SU-DHL-6 (cell line): ENCODE measurements around the gene SFMBT2.

Source experiments
- H2AFZ ChIP-seq: fragments of 200-600 bp; sonication (generic); 2 replicates; pipeline ENCODE4 v1.6.1; 2014; ENCODE audit warnings: low read depth, mild to moderate bottlenecking, moderate library complexity, mixed read lengths, antibody characterized with exemption, low read length; ENCODE audit not compliant: severe bottlenecking
- H3F3A ChIP-seq: fragments of 200-600 bp; shearing (Covaris generic); 2 replicates; pipeline ENCODE4 v1.6.0; 2016; ENCODE audit warnings: antibody characterized with exemption, mild to moderate bottlenecking; ENCODE audit not compliant: insufficient read depth
- H3K27ac ChIP-seq: fragments of 200-600 bp; sonication (generic); 2 replicates; pipeline ENCODE4 v1.5.1; 2016; ENCODE audit warnings: low read depth, mild to moderate bottlenecking, low read length, moderate library complexity, mixed read lengths
- H3K27me3 ChIP-seq: fragments of 200-600 bp; sonication (generic), shearing (Covaris generic); 2 replicates; pipeline ENCODE4 v1.6.0; 2014; ENCODE audit warnings: mild to moderate bottlenecking, low read length
- H3K36me3 ChIP-seq: fragments of 200-600 bp; sonication (generic); 2 replicates; pipeline ENCODE4 v1.6.1; 2014; ENCODE audit warnings: mild to moderate bottlenecking, low read length, mixed read lengths
- H3K4me2 ChIP-seq: fragments of 300-600, 200-600 bp; shearing (Covaris generic), sonication (generic); 2 replicates; pipeline ENCODE4 v1.6.0; 2014; ENCODE audit warnings: low read length, low read depth, mild to moderate bottlenecking; ENCODE audit not compliant: poor library complexity, severe bottlenecking
- H3K4me3 ChIP-seq: fragments of 200-600 bp; sonication (generic); 2 replicates; pipeline ENCODE4 v1.5.1; 2014; ENCODE audit warnings: antibody characterized with exemption, low read length, mild to moderate bottlenecking, mixed read lengths; ENCODE audit not compliant: insufficient read depth, poor library complexity, severe bottlenecking
- H3K79me2 ChIP-seq: fragments of 200-600 bp; sonication (generic); 2 replicates; pipeline ENCODE4 v1.6.1; 2014; ENCODE audit warnings: mild to moderate bottlenecking, low read length, moderate library complexity; ENCODE audit not compliant: insufficient read depth
- H3K9ac ChIP-seq: fragments of 200-600 bp; sonication (generic); 2 replicates; pipeline ENCODE4 v1.7.0; 2014; ENCODE audit warnings: mild to moderate bottlenecking, low read length
- H3K9me2 ChIP-seq: fragments of 200-600 bp; sonication (generic); replicated peaks from 2 replicates; pipeline ENCODE4 v1.6.1; 2014; ENCODE audit warnings: low read length; ENCODE audit not compliant: insufficient read depth
- H3K9me3 ChIP-seq: fragments of 200-600 bp; sonication (generic); 2 replicates; pipeline ENCODE4 v1.6.1; 2014; ENCODE audit warnings: low read length, mixed read lengths; ENCODE audit not compliant: insufficient read depth
- H4K20me1 ChIP-seq: fragments of 200-600 bp; sonication (generic); 2 replicates; pipeline ENCODE4 v1.6.1; 2014; ENCODE audit warnings: low read depth, mild to moderate bottlenecking, antibody characterized with exemption, low read length, moderate library complexity, mixed read lengths
- CTCF ChIP-seq: fragments of 200-600 bp; sonication (generic); IDR thresholded peaks from one replicate; pipeline ENCODE4 v1.5.1; 2017; ENCODE audit warnings: antibody characterized with exemption, mild to moderate bottlenecking, low read length, moderate library complexity; ENCODE audit not compliant: insufficient read depth, poor library complexity, severe bottlenecking
- EZH2phosphoT487 ChIP-seq: fragments of 200-600 bp; sonication (generic), shearing (Covaris generic); conservative IDR thresholded peaks from 2 replicates; pipeline ENCODE4 v1.6.1; 2018; ENCODE audit warnings: mild to moderate bottlenecking, antibody characterized with exemption, low read length, moderate library complexity, mixed read lengths

The SFMBT2 gene

GRCh38 chr10:7322623-7323022 lies 88.2 kb downstream of the SFMBT2 start:
- H3K79me2 ChIP-seq: peaks cover 16% of the 10 kb centered on the region; the same call in 1 of the 2 replicates
- no peak for TF ChIP-seq EZH2phosphoT487
- TF ChIP-seq CTCF: no peak
- H3K27ac ChIP-seq: no peak overlapping the region

GRCh38 chr10:7320072-7320471 lies 90.8 kb downstream of the SFMBT2 start:
- Histone ChIP-seq H2AFZ (no peak overlapping the region), H3K79me2 (peaks cover 22% of the 10 kb centered on the region; the same call in 1 of the 2 replicates), H3K9me2 (no peaks in the 10 kb centered on the region), H3K27ac (no peak overlapping the region), H3K4me2 (no peak overlapping the region), H4K20me1 (no peaks in the 10 kb centered on the region), H3K9ac (no peak overlapping the region), H3F3A (no peaks in the 10 kb centered on the region), H3K27me3 (no peaks in the 10 kb centered on the region), H3K4me3 (no peak overlapping the region), H3K9me3 (0 out of 2 replicates have a peak, but pooled peaks cover 4% of the 10 kb centered on the region), H3K36me3 (peaks cover 10% of the 10 kb centered on the region; the same call in 1 of the 2 replicates)
- no peak for TF ChIP-seq EZH2phosphoT487
- TF ChIP-seq CTCF: no peak

More at GRCh38 chr10:7322623-7323022, 88.2 kb downstream of the SFMBT2 start:
- Histone ChIP-seq H3K9ac (no peak overlapping the region), H3K9me3 (peaks cover 6% of the 10 kb centered on the region; the same call in 1 of the 2 replicates), H3K9me2 (no peaks in the 10 kb centered on the region), H3K4me3 (no peak overlapping the region), H4K20me1 (no peaks in the 10 kb centered on the region), H3K4me2 (no peak overlapping the region), H3F3A (no peaks in the 10 kb centered on the region), H3K36me3 (peaks cover 10% of the 10 kb centered on the region; the same call in 1 of the 2 replicates), H3K27me3 (no peaks in the 10 kb centered on the region), H2AFZ (no peak overlapping the region)

- Histone ChIP-seq H3K4me3 (no peak overlapping the region), H3K27ac (no peak overlapping the region), H3K27me3 (no peaks in the 10 kb centered on the region), H3F3A (no peaks in the 10 kb centered on the region), H3K9me2 (no peaks in the 10 kb centered on the region), H3K79me2 (peaks cover 22% of the 10 kb centered on the region; the same call in 1 of the 2 replicates), H3K9me3 (0 out of 2 replicates have a peak, but pooled peaks cover 4% of the 10 kb centered on the region), H2AFZ (no peak overlapping the region), H3K36me3 (peaks cover 10% of the 10 kb centered on the region; the same call in 1 of the 2 replicates), H3K4me2 (no peak overlapping the region), H3K9ac (no peak overlapping the region), H4K20me1 (no peaks in the 10 kb centered on the region)
- no peak for TF ChIP-seq EZH2phosphoT487
- no peak for TF ChIP-seq CTCF
Measured at GRCh38 chr10:7319632-7320031, 91.2 kb downstream of the SFMBT2 start.
